IPS-18a (cell line): ENCODE measurements around the gene MEGF8.

Experiments used
- H3K27ac ChIP-seq: one replicate; pipeline ENCODE4 v1.5.1; 2013; ENCODE audit warnings: low read length
- H3K27me3 ChIP-seq: one replicate; pipeline ENCODE4 v1.6.1; 2013; ENCODE audit warnings: mild to moderate bottlenecking, low read length; ENCODE audit not compliant: control insufficient read depth, insufficient read depth
- H3K36me3 ChIP-seq: one replicate; pipeline ENCODE4 v1.6.1; 2013; ENCODE audit warnings: low read depth, low read length; ENCODE audit not compliant: control insufficient read depth
- H3K4me1 ChIP-seq: one replicate; pipeline ENCODE4 v1.6.1; 2013; ENCODE audit warnings: low read depth, low read length; ENCODE audit not compliant: control insufficient read depth
- H3K4me3 ChIP-seq: one replicate; pipeline ENCODE4 v1.5.1; 2013; ENCODE audit warnings: low read length
- H3K9ac ChIP-seq: one replicate; pipeline ENCODE4 v1.6.1; 2013; ENCODE audit warnings: mild to moderate bottlenecking, low read length, moderate library complexity
- H3K9me3 ChIP-seq: one replicate; pipeline ENCODE4 v1.6.1; 2013; ENCODE audit warnings: low read depth, low read length; ENCODE audit not compliant: control insufficient read depth

Gene MEGF8, protein sequence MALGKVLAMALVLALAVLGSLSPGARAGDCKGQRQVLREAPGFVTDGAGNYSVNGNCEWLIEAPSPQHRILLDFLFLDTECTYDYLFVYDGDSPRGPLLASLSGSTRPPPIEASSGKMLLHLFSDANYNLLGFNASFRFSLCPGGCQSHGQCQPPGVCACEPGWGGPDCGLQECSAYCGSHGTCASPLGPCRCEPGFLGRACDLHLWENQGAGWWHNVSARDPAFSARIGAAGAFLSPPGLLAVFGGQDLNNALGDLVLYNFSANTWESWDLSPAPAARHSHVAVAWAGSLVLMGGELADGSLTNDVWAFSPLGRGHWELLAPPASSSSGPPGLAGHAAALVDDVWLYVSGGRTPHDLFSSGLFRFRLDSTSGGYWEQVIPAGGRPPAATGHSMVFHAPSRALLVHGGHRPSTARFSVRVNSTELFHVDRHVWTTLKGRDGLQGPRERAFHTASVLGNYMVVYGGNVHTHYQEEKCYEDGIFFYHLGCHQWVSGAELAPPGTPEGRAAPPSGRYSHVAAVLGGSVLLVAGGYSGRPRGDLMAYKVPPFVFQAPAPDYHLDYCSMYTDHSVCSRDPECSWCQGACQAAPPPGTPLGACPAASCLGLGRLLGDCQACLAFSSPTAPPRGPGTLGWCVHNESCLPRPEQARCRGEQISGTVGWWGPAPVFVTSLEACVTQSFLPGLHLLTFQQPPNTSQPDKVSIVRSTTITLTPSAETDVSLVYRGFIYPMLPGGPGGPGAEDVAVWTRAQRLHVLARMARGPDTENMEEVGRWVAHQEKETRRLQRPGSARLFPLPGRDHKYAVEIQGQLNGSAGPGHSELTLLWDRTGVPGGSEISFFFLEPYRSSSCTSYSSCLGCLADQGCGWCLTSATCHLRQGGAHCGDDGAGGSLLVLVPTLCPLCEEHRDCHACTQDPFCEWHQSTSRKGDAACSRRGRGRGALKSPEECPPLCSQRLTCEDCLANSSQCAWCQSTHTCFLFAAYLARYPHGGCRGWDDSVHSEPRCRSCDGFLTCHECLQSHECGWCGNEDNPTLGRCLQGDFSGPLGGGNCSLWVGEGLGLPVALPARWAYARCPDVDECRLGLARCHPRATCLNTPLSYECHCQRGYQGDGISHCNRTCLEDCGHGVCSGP (N-terminal part only)

DNA sequence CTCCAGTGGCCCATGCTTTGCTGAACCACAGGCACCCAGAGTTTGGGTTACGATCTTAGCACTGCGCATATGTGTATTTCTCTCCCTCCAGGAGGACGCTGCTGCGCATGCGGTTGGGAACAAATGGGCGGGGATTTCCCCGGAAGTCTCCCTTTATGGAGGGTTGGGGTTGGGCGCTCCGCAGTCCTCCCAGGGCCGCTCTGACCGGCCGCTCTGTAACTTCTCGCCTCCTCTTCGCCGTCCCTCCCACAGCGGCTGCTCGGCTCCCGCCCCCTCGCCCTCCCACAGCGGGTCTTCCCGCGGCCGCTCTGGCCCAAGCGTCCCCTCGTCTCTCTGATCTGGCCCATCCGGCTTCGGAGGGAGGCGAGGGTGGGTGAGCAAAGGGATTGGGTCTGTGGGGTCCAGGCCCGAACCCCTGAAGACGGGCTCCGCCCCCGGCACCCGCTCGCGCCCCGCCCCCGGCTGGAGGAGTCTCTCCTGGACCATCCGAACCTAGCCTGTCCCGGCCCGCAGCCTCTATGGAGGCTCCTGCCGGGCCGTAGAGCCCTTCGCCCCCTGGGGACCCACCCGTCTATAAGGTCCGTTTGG is at the start of gene MEGF8:
Gene MEGF8 (plus strand): TSS at position 328 of the 588 bp plus-strand sequence. CDS start 609 bp downstream, outside the sequence.
- Histone ChIP-seq H3K36me3 (no peaks in the 10 kb centered on the region), H3K27ac (peak within 1 kb of the TSS; percentile 18), H3K4me3 (peak within 1 kb of the TSS; percentile 93), H3K9me3 (no peaks in the 10 kb centered on the region), H3K9ac (peak within 1 kb of the TSS; percentile 83), H3K27me3 (peaks cover 32% of the 10 kb centered on the region), H3K4me1 (peaks cover 7% of the 10 kb centered on the region)

DNA sequence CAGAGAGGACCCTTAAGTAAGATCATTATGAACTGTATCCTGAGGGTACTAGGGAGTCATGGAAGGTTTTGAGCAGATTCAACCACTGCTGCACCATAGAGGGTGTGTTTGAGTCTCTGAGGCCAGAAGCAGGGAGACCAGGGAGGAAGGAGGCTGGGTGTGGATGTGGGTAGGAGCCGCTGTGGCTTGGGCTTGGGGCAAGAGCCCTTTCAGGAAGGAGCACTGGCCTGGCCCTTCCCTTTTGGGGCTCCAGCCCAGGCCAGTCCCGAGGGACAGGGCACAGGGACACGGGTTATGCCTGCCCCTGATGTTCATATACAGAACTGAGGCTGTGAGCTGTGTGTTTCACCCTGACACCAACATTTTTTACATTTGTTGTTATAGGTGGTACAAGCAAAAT is 49.2 kb upstream of the MEGF8 start:
- Histone ChIP-seq H3K9ac (no peak overlapping the region), H3K36me3 (no peaks in the 10 kb centered on the region), H3K4me1 (no peaks in the 10 kb centered on the region), H3K4me3 (no peak overlapping the region), H3K9me3 (no peaks in the 10 kb centered on the region), H3K27me3 (no peaks in the 10 kb centered on the region), H3K27ac (no peak overlapping the region)

DNA sequence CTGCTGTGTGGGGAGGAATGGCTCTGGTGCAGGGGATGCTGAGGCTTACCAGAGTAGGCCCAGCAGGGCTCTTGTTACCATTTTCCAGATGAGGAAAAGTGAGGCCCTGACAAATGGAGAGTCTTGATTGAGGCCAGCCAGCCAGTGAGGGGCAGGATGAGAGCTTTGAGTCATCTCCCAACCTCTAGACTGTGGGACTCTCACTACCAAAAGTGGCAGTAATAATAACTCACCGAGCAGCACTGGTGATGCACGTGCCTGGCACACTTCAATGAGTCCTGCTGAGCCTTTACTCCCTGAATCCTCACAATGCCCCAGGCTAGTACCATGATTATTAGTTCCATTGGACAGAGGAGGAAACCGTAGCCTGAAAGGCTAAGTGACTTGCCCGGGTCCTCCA is 48.6 kb upstream of the MEGF8 start:
- Histone ChIP-seq H3K27me3 (no peaks in the 10 kb centered on the region), H3K27ac (no peak overlapping the region), H3K36me3 (no peaks in the 10 kb centered on the region), H3K9me3 (no peaks in the 10 kb centered on the region), H3K4me1 (peaks cover 4% of the 10 kb centered on the region), H3K4me3 (no peak overlapping the region), H3K9ac (no peak overlapping the region)

DNA sequence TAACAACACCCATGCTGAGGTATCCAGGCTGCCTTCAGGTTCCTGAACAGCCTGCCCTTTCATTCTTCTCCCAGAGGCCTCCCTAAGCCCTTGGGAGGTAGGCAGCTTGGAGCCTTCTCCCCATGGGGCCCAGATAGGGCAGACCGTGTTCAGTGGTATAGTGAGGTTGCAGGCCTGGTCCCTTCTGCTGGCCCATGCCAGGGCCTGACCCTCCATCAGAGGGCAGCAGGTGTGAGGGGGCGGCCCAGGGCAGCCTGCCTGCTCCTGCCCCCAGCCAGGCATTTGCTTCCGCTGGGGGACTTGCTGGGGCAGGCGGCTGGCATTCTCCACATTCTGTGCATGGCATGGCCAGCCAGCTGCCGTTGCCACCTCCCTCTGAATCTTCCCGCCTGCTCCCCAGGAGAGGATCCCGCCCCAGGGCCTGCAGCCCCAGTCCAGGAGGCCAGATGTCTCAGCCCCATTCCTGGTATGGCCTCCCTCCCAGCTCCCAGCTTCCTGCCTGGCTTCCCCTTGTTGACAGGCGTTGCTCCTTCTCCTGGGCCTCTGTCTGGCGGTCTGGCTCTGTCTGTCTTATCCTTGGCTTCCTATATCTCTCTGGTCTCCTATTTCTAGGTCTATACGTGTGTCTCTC is 47.5 kb upstream of the MEGF8 start:
- H3K27me3 ChIP-seq: no peaks in the 10 kb centered on the region
- H3K9me3 ChIP-seq: no peaks in the 10 kb centered on the region
- H3K4me1 ChIP-seq: peaks cover 14% of the 10 kb centered on the region
- H3K36me3 ChIP-seq: no peaks in the 10 kb centered on the region
- H3K9ac ChIP-seq: no peak overlapping the region
- no peak overlapping the region for H3K4me3 ChIP-seq
- no peak overlapping the region for H3K27ac ChIP-seq

DNA sequence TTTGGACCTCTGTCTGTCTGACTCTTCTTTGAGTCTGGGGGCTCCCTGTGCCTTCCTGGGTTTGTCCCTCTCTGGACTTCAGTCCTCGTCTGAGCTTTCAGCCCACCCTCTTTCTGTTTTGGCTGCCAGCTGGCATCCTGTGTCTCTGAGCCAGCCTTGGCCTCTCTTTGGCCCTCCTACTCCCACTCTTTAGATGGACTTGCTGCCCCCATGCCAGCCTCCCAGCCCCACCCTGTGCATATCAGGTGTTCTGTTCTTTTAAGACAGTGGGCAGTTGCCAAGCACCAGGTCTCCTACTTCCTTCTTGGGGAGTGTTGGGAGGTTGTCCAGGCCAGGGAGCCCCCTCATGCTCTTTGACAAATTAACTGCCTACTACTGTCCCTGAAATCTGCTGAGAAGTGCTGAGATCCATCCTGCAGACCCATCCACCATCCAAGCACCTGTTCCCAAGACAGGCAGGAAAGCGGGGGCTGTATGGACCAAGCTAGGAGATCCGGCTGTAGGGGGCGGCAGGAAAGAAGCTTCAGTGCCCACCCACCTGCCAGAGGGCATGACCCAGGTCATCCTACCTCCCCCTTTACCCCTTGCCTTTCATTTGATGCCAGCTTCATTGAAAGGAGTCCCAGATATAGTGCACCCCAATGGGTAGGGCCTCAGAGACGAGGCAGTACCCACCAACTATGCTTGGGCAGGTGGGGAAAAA is 46.8 kb upstream of the MEGF8 start:
- Histone ChIP-seq H3K9ac (no peak overlapping the region), H3K27ac (no peak overlapping the region), H3K36me3 (no peaks in the 10 kb centered on the region), H3K4me3 (no peak overlapping the region), H3K4me1 (peaks cover 18% of the 10 kb centered on the region), H3K9me3 (no peaks in the 10 kb centered on the region), H3K27me3 (no peaks in the 10 kb centered on the region)

DNA sequence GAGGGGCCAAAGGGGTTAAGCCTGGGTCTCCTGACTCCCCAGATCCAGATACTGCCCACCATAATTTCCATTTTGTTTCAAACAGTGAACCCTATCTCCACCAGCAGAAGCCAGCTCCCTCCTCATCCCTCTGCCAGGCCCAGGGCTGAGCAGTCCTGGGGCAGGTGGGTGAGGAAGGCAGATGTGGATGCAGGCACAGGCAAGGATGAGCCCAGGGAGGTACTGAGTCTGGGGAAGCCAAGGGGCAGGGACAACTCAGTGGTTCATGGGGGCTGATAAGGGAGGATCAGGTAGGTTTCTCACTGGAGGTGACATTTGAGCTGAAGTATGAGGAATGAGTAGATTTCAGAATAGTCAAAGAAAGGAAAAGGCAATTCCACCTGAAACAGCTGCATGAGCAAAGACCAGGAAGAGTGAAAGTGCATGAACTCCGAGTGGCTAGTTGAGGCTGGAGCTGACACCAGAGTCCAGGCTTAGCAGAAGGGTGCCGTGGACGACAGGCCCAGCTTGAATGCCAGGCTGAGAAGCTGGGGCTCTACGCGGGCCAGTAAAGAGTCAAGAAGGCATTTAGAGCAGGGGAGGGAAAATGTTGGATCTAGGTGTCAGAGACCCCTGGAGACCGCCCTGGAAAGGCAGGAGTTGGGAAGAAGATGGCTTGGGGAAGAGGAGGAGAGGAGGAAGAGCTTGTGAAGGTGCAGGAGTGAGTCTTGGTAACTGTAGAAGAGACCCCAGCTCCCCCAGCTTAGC is 46.1 kb upstream of the MEGF8 start:
- Histone ChIP-seq H3K27me3 (no peaks in the 10 kb centered on the region), H3K4me3 (peak overlapping the region; percentile 78), H3K36me3 (no peaks in the 10 kb centered on the region), H3K9ac (peak overlapping the region; percentile 52), H3K27ac (no peak overlapping the region), H3K4me1 (peaks cover 18% of the 10 kb centered on the region), H3K9me3 (no peaks in the 10 kb centered on the region)

DNA sequence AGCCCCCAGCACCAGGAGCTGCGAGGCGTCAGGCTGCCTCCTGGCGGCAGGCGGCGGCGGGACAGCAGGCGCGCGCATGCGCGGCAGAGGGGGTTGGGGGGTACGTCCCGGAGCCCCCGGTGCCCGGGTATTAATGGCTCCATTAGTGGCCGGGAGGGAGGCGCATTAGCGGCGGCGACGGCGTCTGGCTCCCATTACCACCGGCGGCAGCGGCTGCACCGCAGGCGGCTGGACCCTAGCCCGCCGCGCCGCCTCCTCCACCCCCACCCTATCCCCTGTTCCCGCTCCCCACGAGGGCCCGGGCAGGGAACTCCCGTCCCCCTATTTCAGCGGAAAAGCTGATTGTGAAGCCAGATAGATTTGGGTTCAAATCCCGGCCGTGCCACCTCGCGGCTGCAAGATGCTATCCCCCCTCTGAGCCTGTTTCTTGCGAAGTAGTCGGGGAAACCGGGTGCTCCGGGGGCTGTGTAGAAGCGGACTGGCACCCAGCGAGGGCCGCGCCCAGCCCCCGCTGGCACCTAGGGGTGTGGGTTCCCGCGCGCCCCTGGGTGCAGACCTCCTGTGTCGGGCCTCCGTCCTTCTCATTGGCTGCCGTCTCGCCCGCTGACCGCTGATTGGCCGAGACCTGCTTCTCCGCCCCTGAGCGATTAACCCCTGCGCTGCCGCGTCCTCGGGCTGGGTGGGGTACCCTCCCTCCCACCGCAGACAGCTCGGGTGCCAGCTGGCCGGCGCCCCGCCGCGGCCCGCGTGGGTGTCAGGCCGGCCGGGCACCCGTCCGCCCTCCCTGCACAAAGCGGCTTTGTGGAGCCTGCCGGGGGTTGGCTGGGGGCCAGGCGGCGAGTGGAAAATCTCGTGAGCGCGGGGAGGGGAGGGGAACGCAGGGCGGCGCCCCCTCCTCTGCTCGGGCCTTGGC is 45.3 kb upstream of the MEGF8 start:
- Histone ChIP-seq H3K4me1 (peaks cover 22% of the 10 kb centered on the region), H3K4me3 (peak overlapping the region; percentile 78), H3K9ac (peak overlapping the region; percentile 52), H3K9me3 (no peaks in the 10 kb centered on the region), H3K36me3 (no peaks in the 10 kb centered on the region), H3K27ac (no peak overlapping the region), H3K27me3 (no peaks in the 10 kb centered on the region)

DNA sequence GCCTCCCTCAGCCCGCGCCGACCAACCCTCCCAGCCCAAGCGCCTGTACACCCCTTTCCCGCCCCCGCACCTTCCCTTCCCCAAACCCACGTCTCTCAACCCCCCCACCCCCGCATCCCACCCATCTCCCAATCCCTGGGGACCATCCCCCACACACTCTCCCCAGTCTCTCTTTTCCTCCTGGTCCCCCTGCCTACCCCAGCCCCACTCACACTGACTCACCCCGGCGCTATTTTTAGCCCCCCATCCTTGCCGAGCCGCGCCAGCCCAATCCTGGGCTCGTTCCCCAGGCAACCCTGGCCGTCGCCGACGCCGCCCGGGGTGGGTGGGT is 44.7 kb upstream of the MEGF8 start:
- Histone ChIP-seq H3K27me3 (no peaks in the 10 kb centered on the region), H3K9ac (no peak overlapping the region), H3K4me1 (peaks cover 28% of the 10 kb centered on the region), H3K4me3 (peak overlapping the region; percentile 78), H3K36me3 (no peaks in the 10 kb centered on the region), H3K27ac (no peak overlapping the region), H3K9me3 (no peaks in the 10 kb centered on the region)

DNA sequence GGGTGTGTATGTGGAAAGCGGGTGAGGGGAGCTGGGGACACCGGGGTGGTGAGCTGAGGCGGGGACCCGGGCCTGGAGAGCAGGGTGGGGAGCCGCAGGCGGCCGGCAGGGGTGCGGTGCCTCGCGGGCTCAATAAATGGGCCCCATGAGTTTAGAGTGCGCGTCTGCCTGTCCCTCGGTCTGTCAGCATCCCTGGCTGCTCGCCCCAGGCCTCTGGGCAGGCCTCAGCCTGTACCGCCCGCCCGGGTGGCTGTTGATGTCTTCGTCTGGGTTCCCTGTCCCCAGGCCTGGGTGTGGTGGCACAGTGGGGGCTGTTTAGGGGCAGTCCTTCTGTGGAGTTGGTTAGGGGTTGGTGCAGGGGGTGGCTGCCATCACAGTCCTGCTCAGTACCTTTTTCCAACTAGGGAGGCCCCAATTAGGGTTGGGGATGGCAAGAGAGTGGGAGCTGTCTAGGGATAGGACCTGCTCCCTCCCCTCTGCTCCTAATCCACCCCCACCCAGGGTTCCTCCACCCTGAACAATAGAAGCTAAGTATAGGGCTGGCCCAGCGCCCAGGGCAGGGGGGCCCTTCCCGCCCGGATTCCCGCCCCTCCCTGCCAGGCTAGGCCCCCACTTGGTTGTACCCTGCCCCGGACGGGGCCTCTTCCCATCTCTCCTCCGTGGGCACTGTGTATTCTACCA is 44.1 kb upstream of the MEGF8 start:
- no peak overlapping the region for H3K9ac ChIP-seq
- H3K9me3 ChIP-seq: no peaks in the 10 kb centered on the region
- H3K4me3 ChIP-seq: peak overlapping the region; percentile 50
- no peak overlapping the region for H3K27ac ChIP-seq
- no peaks in the 10 kb centered on the region for H3K36me3 ChIP-seq
- peaks cover 31% of the 10 kb centered on the region for H3K4me1 ChIP-seq
- H3K27me3 ChIP-seq: no peaks in the 10 kb centered on the region
